HG03159 (cell line): ENCODE measurements around the gene TRIM6.
"Not testable (repeated sequence)": the region's sequence is repeated elsewhere in the genome, so short reads cannot be mapped to it uniquely, and the experiment has no call there.

Experiments used
- ATAC-seq: cut with Tn5 transposase; IDR thresholded peaks from one replicate; pipeline ENCODE4 v1.9.1; 2021; ENCODE audit warnings: mild to moderate bottlenecking, moderate library complexity; ENCODE audit not compliant: unreplicated experiment

Gene TRIM6

DNA sequence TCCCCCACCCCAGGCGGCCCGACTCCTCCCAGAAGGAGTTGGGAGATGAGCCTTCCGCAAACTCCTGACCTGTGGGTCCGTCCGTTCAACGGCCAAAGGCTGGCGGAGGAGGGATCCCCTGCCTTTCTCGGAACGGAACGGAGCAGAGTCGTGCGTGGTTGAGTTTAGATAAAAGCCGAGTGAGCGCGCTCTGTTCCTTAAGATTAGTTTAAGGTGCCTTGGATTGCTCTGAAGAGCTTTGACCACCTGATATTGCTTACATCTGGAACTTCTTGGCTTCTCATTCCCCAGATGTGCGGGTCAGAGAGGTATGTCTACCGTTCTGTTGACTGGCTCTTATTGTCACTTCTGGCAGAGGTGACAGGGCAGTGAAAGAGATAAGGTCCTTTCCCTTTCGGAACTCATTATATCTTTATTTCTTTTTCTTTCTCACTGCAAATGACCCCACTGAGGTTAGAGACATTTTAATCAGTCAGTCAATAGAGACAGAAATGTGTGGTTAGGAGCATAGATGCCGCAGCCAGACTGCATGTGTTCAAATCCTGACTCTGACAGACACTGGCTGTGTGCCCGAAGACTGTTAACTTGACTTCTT lies at the start of gene TRIM6:
TRIM6 (plus strand) TSS at position 31 of the 595 bp plus-strand sequence; CDS start at position 292, 261 bp downstream.
- ATAC-seq = peak; percentile 51

DNA sequence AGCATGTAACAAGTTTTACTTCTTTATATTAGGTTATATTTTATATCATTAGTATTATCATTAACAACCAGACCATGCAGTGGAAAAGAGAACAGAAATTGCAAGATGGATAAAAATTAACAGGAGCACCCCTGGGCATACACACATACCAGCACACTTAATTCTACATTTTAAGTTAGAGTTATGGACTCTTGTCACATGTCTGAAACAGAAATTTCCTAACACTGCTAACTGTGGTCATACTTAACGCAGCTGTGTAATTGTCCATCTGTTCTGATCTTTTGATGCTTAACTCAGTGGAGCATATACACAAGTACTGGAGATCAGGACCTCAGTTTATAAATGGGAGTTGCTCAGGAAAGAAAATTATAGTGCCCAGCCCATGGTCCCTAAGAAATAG lies 48.5 kb upstream of the TRIM6 start:
- ATAC-seq = no peak

- no peak for ATAC-seq
Measured at GRCh38 chr11:5548440-5548839, 48.0 kb upstream of the TRIM6 start, which contains the start of gene OR52H1. Gene OR52H1 (minus strand): TSS chr11:5548540. CDS start chr11:5545505, 3,035 bp downstream.

DNA sequence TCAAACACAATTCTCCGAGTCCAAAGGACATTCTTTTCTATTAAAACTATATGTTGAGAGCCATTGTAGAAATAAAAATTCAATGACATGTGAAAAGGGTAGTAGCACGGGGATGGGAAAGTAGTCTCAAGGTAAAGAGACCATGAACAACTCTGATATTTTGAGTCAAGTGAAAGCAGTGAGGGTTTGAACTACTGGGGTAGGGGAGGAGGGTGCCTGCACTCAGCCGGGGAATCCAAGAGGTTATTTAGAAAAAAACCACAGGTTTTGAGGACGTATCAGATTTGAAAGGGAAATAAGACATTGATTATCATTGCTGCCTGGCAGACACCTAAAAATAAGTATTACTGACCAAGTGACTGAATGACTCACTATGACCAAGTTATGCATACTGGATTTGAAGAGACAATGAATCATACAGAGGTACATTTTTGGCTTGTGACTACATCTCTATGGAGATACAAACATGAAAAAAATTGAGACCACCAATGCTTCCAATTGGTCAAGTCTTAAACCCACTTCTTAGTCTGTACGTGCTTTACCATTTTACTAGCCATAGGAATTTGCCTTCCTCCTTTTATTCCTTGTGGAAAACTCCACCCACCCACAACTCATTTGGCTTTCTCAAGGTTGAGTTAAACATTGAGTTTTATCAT lies 45.9 kb upstream of the TRIM6 start:
- peak; percentile 73 for ATAC-seq

GRCh38 chr11:5553343-5553742 lies 43.1 kb upstream of the TRIM6 start:
- no peak for ATAC-seq

- ATAC-seq = no peak
Measured at GRCh38 chr11:5556596-5557188, 39.7 kb upstream of the TRIM6 start.

DNA sequence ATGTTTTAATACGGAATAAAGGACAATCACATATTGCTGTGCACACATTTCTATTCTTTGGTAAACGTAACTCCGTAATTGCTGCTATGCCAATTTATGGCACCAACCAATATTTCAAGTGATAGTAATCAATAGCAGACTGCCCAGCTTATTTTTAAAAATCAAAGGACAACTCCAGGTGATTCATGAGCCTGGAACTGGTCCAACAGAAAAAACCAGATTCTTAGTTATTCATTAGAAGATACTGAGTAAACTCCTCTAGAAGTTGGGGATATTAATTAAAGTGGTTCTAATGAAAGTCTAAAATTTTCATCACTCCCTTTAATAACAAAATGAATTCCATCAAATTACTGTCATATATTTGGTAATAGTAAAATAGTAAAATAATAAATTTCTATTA lies 38.7 kb upstream of the TRIM6 start:
- ATAC-seq = no peak

- ATAC-seq = no peak
Measured at GRCh38 chr11:5564259-5565019, 32.0 kb upstream of the TRIM6 start.

DNA sequence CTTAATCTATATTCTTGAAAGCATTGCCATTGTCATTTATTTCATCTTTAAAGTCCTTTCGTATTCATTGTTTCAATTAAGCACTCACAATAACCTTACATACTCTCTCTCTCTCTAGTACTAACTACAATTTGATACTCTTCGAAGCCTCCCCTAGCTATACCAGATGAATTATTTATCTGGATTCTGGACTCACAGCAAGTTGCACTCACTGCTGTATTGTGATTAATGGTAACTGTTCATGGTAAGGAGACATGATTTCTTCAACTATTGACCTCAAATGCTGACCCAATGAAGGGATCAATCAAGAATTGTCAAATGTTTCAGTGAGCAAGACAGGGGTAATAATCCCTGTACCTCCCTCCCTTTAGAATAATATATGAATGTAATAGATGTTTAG lies 21.8 kb upstream of the TRIM6 start:
- ATAC-seq = no peak

- no peak for ATAC-seq
Measured at GRCh38 chr11:5575152-5575551, 21.3 kb upstream of the TRIM6 start.

- no peak for ATAC-seq
Measured at GRCh38 chr11:5577101-5577500, 19.3 kb upstream of the TRIM6 start.

- ATAC-seq = no peak
Measured at GRCh38 chr11:5580577-5580976, 15.9 kb upstream of the TRIM6 start, which contains the start of gene OR52B6. Gene OR52B6 (plus strand): TSS chr11:5580877. CDS start chr11:5580877, 0 bp downstream.

DNA sequence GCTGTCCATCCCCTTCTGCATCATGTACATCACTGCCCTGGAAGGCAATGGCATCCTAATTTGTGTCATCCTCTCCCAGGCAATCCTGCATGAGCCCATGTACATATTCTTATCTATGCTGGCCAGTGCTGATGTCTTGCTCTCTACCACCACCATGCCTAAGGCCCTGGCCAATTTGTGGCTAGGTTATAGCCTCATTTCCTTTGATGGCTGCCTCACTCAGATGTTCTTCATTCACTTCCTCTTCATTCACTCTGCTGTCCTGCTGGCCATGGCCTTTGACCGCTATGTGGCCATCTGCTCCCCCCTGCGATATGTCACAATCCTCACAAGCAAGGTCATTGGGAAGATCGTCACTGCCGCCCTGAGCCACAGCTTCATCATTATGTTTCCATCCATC lies 15.4 kb upstream of the TRIM6 start:
- no peak for ATAC-seq

DNA sequence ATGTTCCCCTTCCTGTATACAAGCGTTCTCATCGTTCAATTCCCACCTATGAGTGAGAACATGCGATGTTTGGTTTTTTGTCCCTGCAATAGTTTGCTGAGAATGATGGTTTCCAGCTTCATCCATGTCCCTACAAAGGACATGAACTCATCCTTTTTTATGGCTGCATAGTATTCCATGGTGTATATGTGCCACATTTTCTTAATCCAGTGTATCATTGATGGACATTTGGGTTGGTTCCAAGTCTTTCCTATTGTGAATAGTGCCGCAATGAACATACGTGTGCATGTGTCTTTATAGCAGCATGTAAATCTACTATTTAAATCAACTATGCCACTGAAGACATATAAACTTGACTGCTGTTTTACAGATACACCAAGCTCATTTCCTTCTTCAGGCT lies 12.0 kb upstream of the TRIM6 start:
- not testable (repeated sequence) for ATAC-seq

DNA sequence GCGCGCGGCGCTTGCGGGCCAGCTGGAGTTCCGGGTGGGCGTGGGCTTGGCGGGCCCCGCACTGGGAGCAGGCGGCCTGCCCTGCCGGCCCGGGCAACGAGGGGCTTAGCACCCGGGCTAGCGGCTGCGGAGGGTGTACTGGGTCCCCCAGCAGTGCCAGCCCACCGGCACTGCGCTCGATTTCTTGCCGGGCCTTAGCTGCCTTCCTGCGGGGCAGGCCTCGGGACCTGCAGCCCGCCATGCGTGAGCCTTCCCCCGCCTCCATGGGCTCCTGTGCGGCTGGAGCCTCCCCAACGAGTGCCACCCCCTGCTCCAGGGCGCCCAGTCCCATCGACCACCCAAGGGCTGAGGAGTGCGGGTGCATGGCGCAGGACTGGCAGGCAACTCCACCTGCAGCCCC lies 6.5 kb upstream of the TRIM6 start:
- ATAC-seq = not testable (repeated sequence)

GRCh38 chr11:5591613-5592012 lies 4.8 kb upstream of the TRIM6 start:
- no peak for ATAC-seq

- no peak for ATAC-seq
Measured at GRCh38 chr11:5592615-5593014, 3.8 kb upstream of the TRIM6 start.

DNA sequence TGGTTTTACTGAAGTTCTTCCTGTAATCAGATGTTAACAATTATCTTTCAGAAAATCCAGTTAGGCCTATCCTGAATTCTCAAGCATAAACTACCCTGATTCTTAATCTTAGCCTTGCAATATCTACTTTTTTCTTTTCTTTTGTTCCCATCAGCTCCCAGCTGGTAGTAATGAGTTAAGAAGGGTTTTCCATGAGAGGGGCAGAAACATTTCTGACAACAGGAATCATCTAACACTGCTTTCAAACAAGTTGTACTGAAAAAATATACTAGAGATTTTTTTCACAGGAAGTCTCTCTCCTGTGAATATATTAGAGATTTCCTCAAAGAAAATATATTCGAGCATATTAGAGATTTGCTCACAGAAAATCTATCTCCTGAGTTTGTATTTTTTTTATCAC lies 3.3 kb upstream of the TRIM6 start:
- no peak for ATAC-seq

GRCh38 chr11:5597953-5598352 lies 1.5 kb downstream of the TRIM6 start:
- ATAC-seq = no peak

- peak; percentile 86 for ATAC-seq
Measured at GRCh38 chr11:5600374-5600851, 4.0 kb downstream of the TRIM6 start.

GRCh38 chr11:5602791-5603190 lies 6.4 kb downstream of the TRIM6 start:
- not testable (repeated sequence) for ATAC-seq
